Measurements from ENCODE around the gene AATF.

DNA sequence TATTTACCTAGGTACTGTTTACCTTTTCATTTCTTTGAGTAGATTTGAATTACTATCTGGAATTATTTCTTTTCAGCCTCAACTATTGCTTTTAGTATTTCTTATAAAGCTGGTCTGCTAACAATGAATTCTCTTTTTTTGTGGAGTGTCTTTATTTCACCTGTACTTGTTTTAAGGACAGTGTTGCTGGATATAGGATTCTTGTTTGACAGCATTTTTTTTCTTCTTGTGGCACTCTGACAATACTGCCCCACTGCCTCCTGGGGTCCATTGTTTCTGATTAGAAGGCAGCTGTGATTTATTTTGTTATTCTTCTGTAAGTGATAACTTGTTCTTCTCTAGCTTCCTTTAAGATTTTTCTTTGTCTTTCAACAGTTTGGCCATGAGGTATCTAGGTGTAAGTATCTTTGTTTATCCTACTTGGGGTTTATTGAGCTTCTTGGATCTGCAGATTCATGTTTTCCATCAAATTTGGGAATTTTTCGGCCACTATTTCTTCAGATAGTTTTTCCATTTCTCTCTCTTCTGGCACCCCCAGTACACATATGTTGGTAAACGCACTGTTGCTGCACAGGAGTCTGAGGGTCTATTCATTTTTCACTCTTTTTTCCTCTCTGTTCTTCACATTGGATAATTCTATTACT is 130.4 kb downstream of the AATF start:
- TF ChIP-seq CTCF (IDR thresholded peaks at IDR 0.05) (no peak), EZH2 (IDR thresholded peaks at IDR 0.05) (no peak), EZH2phosphoT487 (IDR thresholded peaks at IDR 0.05) (no peak)
